ENCODE results near the gene SMG1.

Gene SMG1

DNA sequence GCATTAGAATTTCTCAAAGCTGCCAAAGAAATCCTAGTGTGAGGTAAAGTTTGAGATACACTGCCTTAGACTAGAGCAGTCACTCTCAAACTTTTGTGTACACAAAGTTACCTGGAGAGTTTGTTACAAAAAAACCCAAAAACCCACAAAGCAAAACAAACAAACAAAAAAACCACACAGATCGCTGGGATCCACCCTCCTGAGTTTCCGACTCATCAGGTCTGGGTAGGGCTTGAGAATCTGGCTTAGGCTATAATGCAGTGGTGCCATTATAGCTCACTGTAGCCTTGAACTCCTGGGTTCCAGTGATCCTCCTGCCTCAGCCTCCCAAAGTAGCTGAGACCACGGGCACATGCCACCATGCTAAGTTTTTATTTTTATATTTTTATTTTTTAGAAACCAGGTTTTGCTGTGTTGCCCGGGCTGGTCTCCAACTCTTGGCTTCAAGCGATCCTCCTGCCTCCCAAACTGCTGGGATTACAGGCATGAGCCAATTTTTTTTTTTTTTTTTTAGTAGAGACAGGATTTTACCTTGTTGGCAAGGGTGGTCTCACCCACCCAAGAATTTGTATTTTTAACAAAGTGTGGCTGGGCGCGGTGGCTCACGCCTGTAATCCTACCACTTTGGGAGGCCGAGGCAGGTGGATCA is 22.3 kb upstream of the SMG1 start:
- Mint-ChIP-seq H3K9me3 (no peaks in the 10 kb centered on the region), H3K36me3 (ENCODE audit: low read depth) (no peaks in the 10 kb centered on the region), H3K4me3 (no peak overlapping the region), H3K4me1 (no peaks in the 10 kb centered on the region), H3K27ac (no peak overlapping the region), H3K27me3 (ENCODE audit: low read depth) (no peaks in the 10 kb centered on the region)
- no peak for TF ChIP-seq CTCF (IDR thresholded peaks at IDR 0.05; ENCODE audit: unreplicated experiment in 3 of 3)

DNA sequence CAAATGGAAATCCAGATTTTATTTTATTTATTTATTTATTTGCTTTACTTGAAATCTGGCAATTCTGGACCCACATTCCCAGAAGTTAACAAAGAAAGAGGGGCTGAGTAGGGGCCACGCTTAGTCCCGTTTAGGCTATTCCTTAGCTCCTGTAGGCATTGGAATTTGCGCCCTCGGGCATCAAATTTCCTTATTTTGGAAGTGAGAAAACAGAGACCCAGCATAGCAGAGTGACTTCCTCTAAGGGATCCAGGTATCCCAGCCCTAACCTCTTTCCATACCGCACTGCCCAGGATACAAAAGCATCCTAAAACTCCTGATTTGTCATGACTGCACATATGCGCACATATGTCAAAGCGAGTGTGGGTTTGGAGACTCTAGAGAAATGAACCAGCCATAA is 19.0 kb upstream of the SMG1 start:
- H3K27ac Mint-ChIP-seq, result no peak overlapping the region

DNA sequence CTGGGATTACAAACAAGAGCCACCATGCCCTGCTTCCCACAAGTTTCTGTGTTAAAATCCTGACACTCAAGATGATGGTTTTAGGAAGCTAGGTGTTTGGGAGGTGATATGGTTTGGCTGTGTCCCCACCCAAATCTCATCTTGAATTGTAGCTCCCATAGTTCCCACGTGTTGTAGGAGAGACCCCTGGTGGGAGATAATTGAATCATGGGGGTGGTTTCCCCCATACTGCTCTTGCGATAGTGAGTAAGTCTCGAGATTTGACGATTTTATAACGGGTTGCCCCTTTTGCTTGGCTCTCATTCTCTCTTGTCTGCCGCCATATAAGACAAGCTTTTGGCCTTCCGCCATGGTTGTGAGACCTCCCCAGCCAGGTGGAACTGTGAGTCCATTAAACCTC is 17.2 kb upstream of the SMG1 start:
- Mint-ChIP-seq H3K4me1 (no peaks in the 10 kb centered on the region), H3K27ac (no peak overlapping the region), H3K27me3 (ENCODE audit: low read depth) (no peaks in the 10 kb centered on the region), H3K9me3 (no peaks in the 10 kb centered on the region), H3K4me3 (no peak overlapping the region), H3K36me3 (ENCODE audit: low read depth) (no peaks in the 10 kb centered on the region)
- no peak for TF ChIP-seq CTCF (IDR thresholded peaks at IDR 0.05; ENCODE audit: unreplicated experiment in 3 of 3)

More for the DNA sequence above, 19.0 kb upstream of the SMG1 start:
- H3K27me3 Mint-ChIP-seq (ENCODE audit: low read depth), result no peaks in the 10 kb centered on the region
- H3K4me3 Mint-ChIP-seq, result no peak overlapping the region
- H3K9me3 Mint-ChIP-seq, result no peaks in the 10 kb centered on the region
- TF ChIP-seq CTCF (IDR thresholded peaks at IDR 0.05; ENCODE audit: unreplicated experiment in 3 of 3), result no peak
- H3K4me1 Mint-ChIP-seq, result no peaks in the 10 kb centered on the region
- H3K36me3 Mint-ChIP-seq (ENCODE audit: low read depth), result no peaks in the 10 kb centered on the region

- TF ChIP-seq CTCF (IDR thresholded peaks at IDR 0.05; ENCODE audit: unreplicated experiment in 3 of 3), result no peak
- Mint-ChIP-seq H3K9me3 (no peaks in the 10 kb centered on the region), H3K36me3 (ENCODE audit: low read depth) (no peaks in the 10 kb centered on the region), H3K27ac (no peak overlapping the region), H3K27me3 (ENCODE audit: low read depth) (no peaks in the 10 kb centered on the region), H3K4me1 (no peaks in the 10 kb centered on the region), H3K4me3 (no peak overlapping the region)
These were observed 15.9 kb upstream of the SMG1 start for GRCh38 chr16:18942061-18942460.

DNA sequence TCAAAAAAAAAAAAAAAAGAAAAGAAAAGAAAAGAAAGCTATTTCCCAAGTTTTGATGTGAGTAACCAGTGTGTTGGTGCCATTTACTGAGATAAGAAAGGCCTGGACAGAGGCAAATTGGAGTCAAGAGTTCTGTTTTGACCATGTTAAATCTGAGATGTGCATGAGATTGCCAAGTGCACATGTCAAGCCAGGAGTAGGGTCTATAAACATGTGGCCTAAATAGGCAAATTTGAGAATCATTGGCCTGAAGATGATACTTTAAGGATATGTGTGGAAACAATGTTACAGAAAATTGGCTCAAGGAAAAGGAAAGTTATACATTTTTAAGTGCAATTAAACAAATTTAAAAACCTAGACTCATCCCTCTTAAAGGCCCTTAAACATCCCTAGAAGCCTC is 15.3 kb upstream of the SMG1 start:
- no peak overlapping the region for H3K27ac Mint-ChIP-seq
- H3K27me3 Mint-ChIP-seq (ENCODE audit: low read depth), result peaks cover 5% of the 10 kb centered on the region
- no peaks in the 10 kb centered on the region for H3K4me1 Mint-ChIP-seq
- no peaks in the 10 kb centered on the region for H3K36me3 Mint-ChIP-seq (ENCODE audit: low read depth)
- no peaks in the 10 kb centered on the region for H3K9me3 Mint-ChIP-seq
- H3K4me3 Mint-ChIP-seq, result no peak overlapping the region
- no peak for TF ChIP-seq CTCF (IDR thresholded peaks at IDR 0.05; ENCODE audit: unreplicated experiment in 3 of 3)

GRCh38 chr16:18938986-18939385 is 12.8 kb upstream of the SMG1 start:
- Mint-ChIP-seq H3K9me3 (no peaks in the 10 kb centered on the region), H3K36me3 (ENCODE audit: low read depth) (no peaks in the 10 kb centered on the region), H3K4me1 (no peaks in the 10 kb centered on the region), H3K27ac (no peak overlapping the region), H3K4me3 (no peak overlapping the region), H3K27me3 (ENCODE audit: low read depth) (peaks cover 8% of the 10 kb centered on the region)
- no peak for TF ChIP-seq CTCF (IDR thresholded peaks at IDR 0.05; ENCODE audit: unreplicated experiment in 3 of 3)
